ENCODE data around the gene AGPS. TPM values are rescaled to one million over a fixed set of nuclear protein-coding genes. Genes with fewer than 3 reads are reported as not detected.

The AGPS gene
- total and polyA plus RNA-seq, 2 donors (not counting 1 experiment from before 2014, with no cell fraction given), result 2.2 to 25.5 TPM

- H3K27me3 Mint-ChIP-seq, result peaks cover 3% of the 10 kb centered on the region
- intact Hi-C loops (cut with micrococcal nuclease), result no loop called here
- Histone ChIP-seq H2AFZ (ENCODE audit: insufficient read depth, low read depth, low read length, poor library complexity, severe bottlenecking) (no peak overlapping the region), H3K9me3 (ENCODE audit: control extremely low read depth in 1 of 3, control insufficient read depth in 2 of 3, insufficient read depth in 1 of 3, low read length in 2 of 3) (no peaks in the 10 kb centered on the region), H4K20me1 (ENCODE audit: control insufficient read depth, insufficient read depth, low read length, poor library complexity, severe bottlenecking) (no peaks in the 10 kb centered on the region), H3K27me3 (replicated peaks in 1 of 4; ENCODE audit: control extremely low read depth in 1 of 4, control insufficient read depth in 3 of 4, insufficient read depth in 4 of 4, low read length in 3 of 4) (no peaks in the 10 kb centered on the region), H3K79me2 (ENCODE audit: control insufficient read depth, insufficient read depth, low read length) (no peaks in the 10 kb centered on the region), H3K4me1 (ENCODE audit: control insufficient read depth in 2 of 2, insufficient read depth in 2 of 2, low read length in 2 of 2) (no peaks in the 10 kb centered on the region), H3K4me2 (replicated peaks; ENCODE audit: low read depth, low read length, poor library complexity, severe bottlenecking) (no peak overlapping the region), H3K36me3 (replicated peaks in 1 of 2; ENCODE audit: control extremely low read depth in 1 of 2, control insufficient read depth in 1 of 2, extremely low read depth in 1 of 2, insufficient read depth in 2 of 2, low read length in 1 of 2) (no peaks in the 10 kb centered on the region), H3K9ac (ENCODE audit: low read length) (no peak overlapping the region), H3K27ac (ENCODE audit: low read length in 2 of 2) (no peak overlapping the region), H3K4me3 (ENCODE audit: control extremely low read depth in 1 of 5, extremely low read depth in 1 of 5, insufficient read depth in 1 of 5, low read depth in 2 of 5, low read length in 4 of 5) (no peak overlapping the region)
- DNase-seq (no peak), ATAC-seq (ENCODE audit: low read depth) (no peak)
- no peak overlapping the region for H3K27ac Mint-ChIP-seq
- H3K9me3 Mint-ChIP-seq (ENCODE audit: insufficient read depth), result no peaks in the 10 kb centered on the region
- ChIA-PET POLR2A (no interaction called here), CTCF (no interaction called here)
- 100% methylated on average over 1 of the region's 1 CpG for WGBS (ENCODE audit: insufficient coverage)
- H3K4me3 Mint-ChIP-seq, result no peak overlapping the region
- no peaks in the 10 kb centered on the region for H3K4me1 Mint-ChIP-seq
- TF ChIP-seq CTCF (IDR thresholded peaks at IDR 0.05), result no peak
- no peak for TF ChIP-seq EZH2 (IDR thresholded peaks at IDR 0.05; ENCODE audit: borderline replicate concordance, insufficient read depth, low read depth, low read length, poor library complexity, severe bottlenecking)
Observed at GRCh38 chr2:177582000-177582399, 189.4 kb downstream of the AGPS start.

- H3K27ac Mint-ChIP-seq, result no peak overlapping the region
- POLR2A ChIA-PET, result no interaction called here
- Histone ChIP-seq H3K4me2 (replicated peaks; ENCODE audit: low read depth, low read length, poor library complexity, severe bottlenecking) (no peak overlapping the region), H3K27ac (ENCODE audit: low read length in 2 of 2) (no peak overlapping the region), H3K4me3 (ENCODE audit: control extremely low read depth in 1 of 5, extremely low read depth in 1 of 5, insufficient read depth in 1 of 5, low read depth in 2 of 5, low read length in 4 of 5) (no peak overlapping the region), H2AFZ (ENCODE audit: insufficient read depth, low read depth, low read length, poor library complexity, severe bottlenecking) (no peak overlapping the region), H3K9me3 (ENCODE audit: control extremely low read depth in 1 of 3, control insufficient read depth in 2 of 3, insufficient read depth in 1 of 3, low read length in 2 of 3) (no peaks in the 10 kb centered on the region), H3K4me1 (ENCODE audit: control insufficient read depth in 2 of 2, insufficient read depth in 2 of 2, low read length in 2 of 2) (no peaks in the 10 kb centered on the region), H3K79me2 (ENCODE audit: control insufficient read depth, insufficient read depth, low read length) (no peaks in the 10 kb centered on the region), H3K36me3 (replicated peaks in 1 of 2; ENCODE audit: control extremely low read depth in 1 of 2, control insufficient read depth in 1 of 2, extremely low read depth in 1 of 2, insufficient read depth in 2 of 2, low read length in 1 of 2) (no peaks in the 10 kb centered on the region), H3K27me3 (replicated peaks in 1 of 4; ENCODE audit: control extremely low read depth in 1 of 4, control insufficient read depth in 3 of 4, insufficient read depth in 4 of 4, low read length in 3 of 4) (no peaks in the 10 kb centered on the region), H4K20me1 (ENCODE audit: control insufficient read depth, insufficient read depth, low read length, poor library complexity, severe bottlenecking) (no peaks in the 10 kb centered on the region), H3K9ac (ENCODE audit: low read length) (no peak overlapping the region)
- no peaks in the 10 kb centered on the region for H3K9me3 Mint-ChIP-seq (ENCODE audit: insufficient read depth)
- no peak overlapping the region for H3K4me3 Mint-ChIP-seq
- ATAC-seq (ENCODE audit: low read depth) (no peak), DNase-seq (no peak)
- CTCF ChIA-PET, result interaction anchor here (1.4 kb wide), 1 partner anchor 20 kb away, joined by 4 read pairs; no protein-coding TSS in a partner anchor
- H3K27me3 Mint-ChIP-seq, result peaks cover 4% of the 10 kb centered on the region
- WGBS (ENCODE audit: insufficient coverage), result 80% methylated on average over 2 of the region's 6 CpGs
- no peaks in the 10 kb centered on the region for H3K4me1 Mint-ChIP-seq
- no peak for TF ChIP-seq CTCF (IDR thresholded peaks at IDR 0.05)
- no peak for TF ChIP-seq EZH2 (IDR thresholded peaks at IDR 0.05; ENCODE audit: borderline replicate concordance, insufficient read depth, low read depth, low read length, poor library complexity, severe bottlenecking)
- intact Hi-C loops (cut with micrococcal nuclease), result no loop called here
Observed at GRCh38 chr2:177584030-177584692, 191.6 kb downstream of the AGPS start.

All from B cell (primary cell).